ENCODE measurements around the gene CBR3. TPM values are rescaled to one million over a fixed set of nuclear protein-coding genes. Genes with fewer than 3 reads are reported as not detected.

Gene CBR3
- total RNA-seq, 1 experiment from 2014 or later: 1.6 TPM

GRCh38 chr21:36193200-36193599 lies 58.3 kb downstream of the CBR3 start:
- no peak for TF ChIP-seq SIN3A (IDR thresholded peaks at IDR 0.05; ENCODE audit: borderline replicate concordance, insufficient read depth, low read depth, low read length)
- TF ChIP-seq TCF7L2 (IDR thresholded peaks at IDR 0.05; ENCODE audit: low read depth, low read length): no peak
- no peak for TF ChIP-seq POLR2AphosphoS5 (IDR thresholded peaks at IDR 0.05; ENCODE audit: low read depth, low read length)
- no peak for TF ChIP-seq CTCF (IDR thresholded peaks at IDR 0.05)
- TF ChIP-seq REST (IDR thresholded peaks at IDR 0.05; ENCODE audit: insufficient read depth in 1 of 2, low read depth in 2 of 2, low read length in 1 of 2): no peak
- DNase-seq (ENCODE audit: low read depth, low spot score): no peak
- in situ Hi-C loops (cut with HindIII; ENCODE audit: low pct_unique_long_range_greater_than_20kb, low sequenced_read_pairs): no loop called here
- Histone ChIP-seq H3K4me1 (ENCODE audit: control insufficient read depth, insufficient read depth, low read length) (peaks cover 15% of the 10 kb centered on the region), H3K27ac (ENCODE audit: low read length) (peak overlapping the region; percentile 51; the same call in 1 of the 2 replicates), H3K27me3 (ENCODE audit: control insufficient read depth, insufficient read depth, low read length) (no peaks in the 10 kb centered on the region), H3K9me3 (ENCODE audit: control insufficient read depth, insufficient read depth, low read depth, low read length) (no peaks in the 10 kb centered on the region), H3K4me3 (ENCODE audit: low read depth in 2 of 2, low read length in 2 of 2) (no peak overlapping the region), H3K36me3 (ENCODE audit: control insufficient read depth, insufficient read depth, low read length) (no peaks in the 10 kb centered on the region)
- peak; percentile 80 for ATAC-seq
- CTCF ChIA-PET: no interaction called here
- no TSS peak for BruUV-seq (replicated peaks)
- intact Hi-C loops (cut with micrococcal nuclease; ENCODE audit: unreplicated experiment): no loop called here
- POLR2A ChIA-PET: no interaction called here

DNA sequence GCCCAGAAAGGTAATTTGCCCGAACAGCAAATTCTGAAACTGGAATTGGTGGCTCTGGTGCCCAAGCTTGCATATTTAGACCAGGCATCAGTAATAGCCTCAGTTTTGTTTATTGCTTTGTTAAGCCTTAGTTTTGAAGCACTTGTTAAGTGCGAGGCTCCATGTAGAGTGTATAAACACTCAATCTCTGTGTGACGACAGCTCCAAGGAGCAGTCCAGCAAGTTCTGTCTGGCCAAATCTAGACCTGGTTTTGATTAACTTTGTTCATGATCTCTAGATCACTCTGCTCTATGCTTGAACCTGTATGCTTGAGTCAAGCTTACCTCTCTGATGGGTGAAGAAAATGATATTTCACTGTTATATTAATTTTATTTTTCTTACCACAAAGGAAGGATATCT lies 59.1 kb downstream of the CBR3 start:
- Histone ChIP-seq H3K36me3 (ENCODE audit: control insufficient read depth, insufficient read depth, low read length) (no peaks in the 10 kb centered on the region), H3K4me1 (ENCODE audit: control insufficient read depth, insufficient read depth, low read length) (peaks cover 13% of the 10 kb centered on the region), H3K9me3 (ENCODE audit: control insufficient read depth, insufficient read depth, low read depth, low read length) (no peaks in the 10 kb centered on the region), H3K4me3 (ENCODE audit: low read depth in 2 of 2, low read length in 2 of 2) (no peak overlapping the region), H3K27me3 (ENCODE audit: control insufficient read depth, insufficient read depth, low read length) (no peaks in the 10 kb centered on the region), H3K27ac (ENCODE audit: low read length) (peak overlapping the region; percentile 51; the same call in 1 of the 2 replicates)
- POLR2A ChIA-PET: interaction anchor here (0.6 kb wide), 1 partner anchor 126 kb away, joined by 6 read pairs; no protein-coding TSS in a partner anchor
- ATAC-seq (no peak), DNase-seq (ENCODE audit: low read depth, low spot score) (no peak)
- no TSS peak for BruUV-seq (replicated peaks)
- TF ChIP-seq POLR2AphosphoS5 (IDR thresholded peaks at IDR 0.05; ENCODE audit: low read depth, low read length) (no peak), SIN3A (IDR thresholded peaks at IDR 0.05; ENCODE audit: borderline replicate concordance, insufficient read depth, low read depth, low read length) (no peak), REST (IDR thresholded peaks at IDR 0.05; ENCODE audit: insufficient read depth in 1 of 2, low read depth in 2 of 2, low read length in 1 of 2) (no peak), CTCF (IDR thresholded peaks at IDR 0.05) (no peak), TCF7L2 (IDR thresholded peaks at IDR 0.05; ENCODE audit: low read depth, low read length) (no peak)
- intact Hi-C loops (cut with micrococcal nuclease; ENCODE audit: unreplicated experiment) (no loop called here), in situ Hi-C loops (cut with HindIII; ENCODE audit: low pct_unique_long_range_greater_than_20kb, low sequenced_read_pairs) (no loop called here)
- CTCF ChIA-PET: no interaction called here
